Right ventricle myocardium superior (tissue), 1 donor: ENCODE results near the gene HOXA9. TPM values are rescaled to one million over a fixed set of nuclear protein-coding genes. Genes with fewer than 3 reads are reported as not detected.

Experiments used
- ATAC-seq: fragments of 200-7000 bp; cut with Tn5 transposase; one replicate; pipeline ENCODE4 v1.9.1; 2020; ENCODE audit warnings: mild to moderate bottlenecking; ENCODE audit not compliant: poor library complexity
- DNase-seq: peaks from one replicate; pipeline ENCODE4 v3.0.0-alpha.2; 2020
- intact Hi-C: fragments of 100-400 bp; cut with DNase I; formaldehyde crosslinking; loops from one replicate; pipeline ENCODE4 v1.11.2; 2022
- total RNA-seq: library from RNA; stranded (reverse); fragmentation: NEBNext Ultra II Directional; extraction: Animal tissue kit (Norgen Biotek cat#: 25700); gene quantifications from one replicate; pipeline ENCODE4 v1.2.1, GENCODE V29; 2021
- donor health status: DM: no; HTN: yes; CAD: no; lungs with severe emphysema.

Gene HOXA9
- total RNA-seq, 1 donor from 2014 or later, result not detected

GRCh38 chr7:27171637-27172314 is 6.4 kb upstream of the HOXA9 start:
- intact Hi-C loops, result no loop called here
- DNase-seq, result no peak
- ATAC-seq, result no peak

- DNase-seq (no peak), ATAC-seq (no peak)
- intact Hi-C loops, result no loop called here
Observed at GRCh38 chr7:27171325-27171636, 5.9 kb upstream of the HOXA9 start.

- DNase-seq (no peak), ATAC-seq (no peak)
- intact Hi-C loops, result no loop called here
Observed at GRCh38 chr7:27170426-27171324, 5.3 kb upstream of the HOXA9 start.

DNA sequence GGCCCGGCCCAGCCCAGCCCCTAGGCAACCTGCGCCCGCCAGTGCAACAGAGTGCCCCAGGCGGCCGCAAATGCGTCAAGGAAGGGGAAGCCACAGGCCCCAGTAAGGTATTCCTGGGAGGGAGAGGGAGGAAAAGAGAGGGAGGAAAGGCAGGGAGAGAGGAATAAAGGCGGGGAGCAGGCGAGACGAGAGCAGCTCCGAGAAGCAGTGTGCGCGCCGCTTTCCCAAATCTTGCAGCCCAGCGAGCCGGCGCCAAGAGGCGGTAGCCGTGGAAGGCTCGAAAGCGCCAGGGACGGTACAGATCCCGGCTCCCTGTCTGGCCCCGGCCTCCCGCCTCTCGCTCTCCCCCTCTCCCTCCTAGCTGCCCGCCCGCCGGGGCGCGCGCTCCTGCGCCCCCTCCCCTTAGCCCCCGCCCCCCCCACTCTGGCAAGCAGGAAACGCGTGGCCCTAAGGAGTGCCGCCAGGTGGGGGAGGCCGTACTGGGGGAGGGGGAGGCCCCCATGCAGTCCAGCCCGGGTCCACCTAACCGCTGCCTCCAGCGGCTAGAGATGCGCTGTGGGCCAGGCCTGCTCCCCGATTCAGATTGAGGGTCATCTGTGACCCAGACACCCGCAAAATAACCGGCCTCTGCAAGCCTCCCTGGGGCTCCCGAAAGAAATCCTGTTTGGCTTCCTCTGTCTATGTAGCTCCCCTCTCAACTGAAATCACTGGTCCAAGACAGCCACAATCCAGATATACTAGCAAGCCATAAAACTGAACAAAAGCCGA is 4.5 kb upstream of the HOXA9 start:
- DNase-seq (peak; percentile 22), ATAC-seq (no peak)
- intact Hi-C loops, result loop anchor here (10.0 kb wide), 1 partner anchor 1275 kb away; no protein-coding TSS in a partner anchor

DNA sequence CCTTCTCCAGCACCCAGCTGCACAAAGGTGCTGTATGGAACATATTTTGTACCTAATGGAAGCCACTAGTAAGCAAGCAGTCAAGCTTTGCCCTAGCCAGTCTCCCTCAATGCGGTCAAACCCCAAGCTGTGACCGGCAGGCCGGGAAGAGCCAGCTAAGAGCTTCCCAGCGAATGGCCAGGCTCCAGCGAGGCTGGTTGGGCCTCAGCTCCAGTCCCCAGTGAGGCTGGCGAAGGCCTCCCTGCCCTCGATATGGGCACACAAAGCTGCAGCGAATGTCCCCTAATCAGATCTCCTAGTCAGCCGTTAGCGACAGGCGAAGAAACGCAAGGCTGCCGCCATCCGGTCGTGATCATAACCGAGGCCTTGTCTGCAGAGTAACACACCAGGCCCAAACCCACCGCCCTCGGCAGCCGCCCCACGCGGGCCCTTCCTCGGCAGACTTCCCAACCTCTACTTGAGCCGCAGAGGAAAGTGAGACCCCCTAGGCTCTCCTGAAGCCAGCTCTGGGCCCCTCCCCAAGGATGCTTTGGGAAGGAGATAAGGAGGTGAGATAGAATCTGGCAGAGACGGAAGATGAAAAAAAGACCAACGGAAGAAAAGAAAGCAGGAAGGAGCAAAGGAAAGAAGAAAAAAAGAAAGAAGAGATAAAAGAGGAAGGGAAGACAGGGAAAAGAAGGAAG is 3.1 kb upstream of the HOXA9 start:
- ATAC-seq, result no peak
- intact Hi-C loops, result loop anchor here (10.0 kb wide), 1 partner anchor 1274 kb away; no protein-coding TSS in a partner anchor
- DNase-seq, result peak; percentile 29

GRCh38 chr7:27167916-27168264 is 2.6 kb upstream of the HOXA9 start:
- intact Hi-C loops, result loop anchor here (10.0 kb wide), 1 partner anchor 1273 kb away; no protein-coding TSS in a partner anchor
- DNase-seq, result no peak

GRCh38 chr7:27166531-27167505 is 1.5 kb upstream of the HOXA9 start:
- peak; percentile 35 for DNase-seq
- ATAC-seq, result no peak
- intact Hi-C loops, result loop anchor here (10.0 kb wide), 1 partner anchor 1272 kb away; no protein-coding TSS in a partner anchor

More at GRCh38 chr7:27167916-27168264, 2.6 kb upstream of the HOXA9 start:
- ATAC-seq, result no peak

DNA sequence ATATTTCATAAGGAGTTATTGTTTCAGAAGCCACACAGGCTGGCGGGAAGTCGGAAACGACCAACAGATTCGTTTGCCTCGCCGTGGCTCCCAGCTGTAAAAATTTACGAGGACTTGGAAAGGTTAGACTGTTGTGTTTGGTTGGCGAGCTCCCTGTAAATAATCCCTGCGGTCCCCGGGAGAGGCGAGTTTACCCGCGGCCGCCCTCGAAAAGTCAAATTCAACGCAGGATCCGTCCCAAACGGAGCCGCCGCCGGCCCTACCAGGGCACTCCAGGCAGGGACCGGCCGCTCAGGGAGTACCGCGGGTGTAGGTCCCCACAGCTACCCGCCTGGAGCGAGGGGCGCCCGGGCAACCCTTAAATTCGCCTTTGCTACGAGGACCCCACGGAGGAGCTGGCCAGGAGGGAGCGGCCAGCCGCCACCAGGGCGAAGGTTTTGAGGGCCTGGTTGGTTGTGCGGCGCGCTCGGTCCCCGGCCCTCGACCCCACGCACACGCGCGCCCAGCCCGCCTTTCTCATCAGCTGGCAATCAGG is 726 bp upstream of the HOXA9 start:
- DNase-seq, result peak; percentile 37
- intact Hi-C loops, result loop anchor here (10.0 kb wide), 1 partner anchor 1271 kb away; no protein-coding TSS in a partner anchor
- ATAC-seq, result no peak

- intact Hi-C loops, result loop anchor here (5.0 to 10.0 kb wide), 3 partner anchors 482 to 1270 kb away; no protein-coding TSS in a partner anchor
- DNase-seq (no peak), ATAC-seq (no peak)
Observed at GRCh38 chr7:27164367-27165088, 809 bp downstream of the HOXA9 start.

DNA sequence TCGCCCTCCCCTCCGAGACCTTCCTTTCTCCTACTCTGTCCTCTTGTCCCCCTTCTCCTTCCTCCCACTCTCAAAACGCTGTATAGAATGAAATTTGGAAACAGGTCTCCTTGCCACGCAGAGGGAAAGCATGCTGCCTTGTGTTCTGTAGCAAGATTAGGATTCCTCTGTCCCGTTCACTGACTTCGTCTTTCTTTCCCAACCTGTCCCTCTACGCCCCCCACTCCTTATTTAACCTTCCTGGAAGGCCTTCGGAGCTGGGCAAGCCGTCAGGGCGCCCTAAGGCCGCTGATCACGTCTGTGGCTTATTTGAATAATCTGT is 1.3 kb downstream of the HOXA9 start:
- no peak for ATAC-seq

DNA sequence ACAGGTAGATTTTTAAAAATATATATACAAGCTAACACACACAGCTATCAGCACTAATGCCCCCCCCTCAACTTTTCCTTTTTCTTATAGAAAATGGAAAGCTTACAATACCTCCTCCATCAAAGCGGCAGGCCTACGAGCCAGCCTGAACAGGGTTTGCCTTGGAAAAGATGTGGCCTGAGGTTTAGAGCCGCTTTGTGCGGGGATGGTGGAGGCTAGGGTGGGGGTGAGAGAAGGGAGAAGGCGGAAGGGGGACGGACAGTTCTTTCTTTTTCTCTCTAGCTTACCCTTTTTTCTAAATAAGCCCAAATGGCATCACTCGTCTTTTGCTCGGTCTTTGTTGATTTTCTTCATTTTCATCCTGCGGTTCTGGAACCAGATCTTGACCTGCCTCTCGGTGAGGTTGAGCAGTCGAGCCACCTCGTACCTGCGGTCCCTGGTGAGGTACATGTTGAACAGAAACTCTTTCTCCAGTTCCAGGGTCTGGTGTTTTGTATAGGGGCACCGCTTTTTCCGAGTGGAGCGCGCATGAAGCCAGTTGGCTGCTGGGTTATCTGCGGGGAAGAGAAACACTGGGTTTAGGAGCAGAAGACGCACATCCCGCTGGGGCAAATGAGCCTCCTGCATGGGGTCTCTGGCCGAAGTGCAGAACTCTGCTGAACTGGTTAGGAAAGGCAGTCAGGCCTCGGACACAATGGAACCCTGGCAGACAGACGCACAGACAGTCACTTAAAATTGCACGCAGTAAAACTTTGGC is 1.9 kb downstream of the HOXA9 start:
- ATAC-seq (no peak), DNase-seq (no peak)
- intact Hi-C loops, result loop anchor here (5.0 to 10.0 kb wide), 3 partner anchors 481 to 1269 kb away; no protein-coding TSS in a partner anchor

More for the DNA sequence above, 1.3 kb downstream of the HOXA9 start:
- intact Hi-C loops, result loop anchor here (5.0 to 10.0 kb wide), 3 partner anchors 482 to 1269 kb away; no protein-coding TSS in a partner anchor
- DNase-seq, result no peak

- ATAC-seq, result no peak
- DNase-seq, result no peak
- intact Hi-C loops, result loop anchor here (5.0 to 10.0 kb wide), 3 partner anchors 480 to 1268 kb away; no protein-coding TSS in a partner anchor
Observed at GRCh38 chr7:27162561-27163287, 2.6 kb downstream of the HOXA9 start.

- ATAC-seq, result no peak
- DNase-seq, result no peak
- intact Hi-C loops, result loop anchor here (5.0 to 10.0 kb wide), 3 partner anchors 480 to 1267 kb away; no protein-coding TSS in a partner anchor
Observed at GRCh38 chr7:27161721-27162560, 3.4 kb downstream of the HOXA9 start.

- DNase-seq, result peak; percentile 68
- intact Hi-C loops, result loop anchor here (5.0 to 10.0 kb wide), 3 partner anchors 479 to 1266 kb away; no protein-coding TSS in a partner anchor
- peak; percentile 45 for ATAC-seq
Observed at GRCh38 chr7:27161214-27161720, 4.1 kb downstream of the HOXA9 start.
